ENCODE data around the gene TARS1.

Gene TARS1

DNA sequence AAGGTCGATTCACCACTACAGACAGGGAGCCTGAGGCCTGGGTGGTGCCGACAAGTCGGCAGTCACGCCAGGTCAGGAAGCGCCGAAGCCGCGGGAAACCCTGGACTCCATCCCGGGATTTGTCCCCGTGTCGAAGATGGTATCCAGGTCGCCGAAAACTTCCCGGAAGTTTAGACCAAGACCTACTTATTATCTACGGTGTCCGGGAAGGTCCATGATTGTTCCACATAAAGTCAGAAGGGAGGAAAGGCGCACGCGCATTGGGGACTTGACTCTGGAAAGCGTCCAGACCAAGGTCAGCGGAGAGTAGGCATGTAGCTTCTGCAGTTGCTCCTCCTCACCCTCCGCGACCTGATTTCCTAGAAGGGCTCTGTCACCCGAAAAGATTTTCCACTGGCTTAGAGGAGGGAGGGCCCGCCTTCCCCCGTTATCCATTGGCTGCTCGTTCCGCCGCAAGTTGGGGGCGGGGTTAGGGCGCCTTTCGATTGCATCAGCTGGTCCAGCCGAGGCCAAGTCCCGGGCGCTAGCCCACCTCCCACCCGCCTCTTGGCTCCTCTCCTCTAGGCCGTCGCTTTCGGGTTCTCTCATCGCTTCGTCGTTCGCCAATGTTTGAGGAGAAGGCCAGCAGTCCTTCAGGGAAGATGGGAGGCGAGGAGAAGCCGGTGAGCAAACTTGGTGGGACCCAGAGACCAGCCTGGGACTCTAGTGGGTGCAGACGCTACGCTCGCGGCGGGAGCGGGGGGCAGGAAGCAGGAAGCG is at the start of gene TARS1:
Gene TARS1 (plus strand): TSS at position 484 of the 759 bp plus-strand sequence. CDS start 122 bp downstream, at position 606.
- DNase-seq, result peak; percentile 89 to 95

DNA sequence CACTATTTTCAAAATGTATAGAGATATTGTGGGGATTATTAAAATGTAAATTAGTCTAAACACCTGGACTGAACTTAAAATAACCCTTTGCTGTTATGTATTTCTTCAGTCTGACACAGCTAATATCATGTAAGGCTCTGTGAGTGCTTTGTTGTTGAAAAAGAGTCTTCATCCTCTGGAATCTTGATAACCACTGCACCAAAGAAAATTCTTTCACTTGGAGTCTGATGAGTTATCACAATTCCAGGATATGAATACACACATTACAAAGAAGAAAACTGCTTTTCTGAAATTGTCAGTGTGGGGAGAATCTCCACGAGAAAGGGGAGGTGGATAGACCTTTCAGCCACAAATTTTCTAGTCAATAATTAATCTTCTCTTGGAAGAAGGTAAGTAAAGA is 42.3 kb upstream of the TARS1 start:
- DNase-seq, result no peak

- DNase-seq, result no peak
Measured at GRCh38 chr5:33400675-33401074, 40.1 kb upstream of the TARS1 start.

DNA sequence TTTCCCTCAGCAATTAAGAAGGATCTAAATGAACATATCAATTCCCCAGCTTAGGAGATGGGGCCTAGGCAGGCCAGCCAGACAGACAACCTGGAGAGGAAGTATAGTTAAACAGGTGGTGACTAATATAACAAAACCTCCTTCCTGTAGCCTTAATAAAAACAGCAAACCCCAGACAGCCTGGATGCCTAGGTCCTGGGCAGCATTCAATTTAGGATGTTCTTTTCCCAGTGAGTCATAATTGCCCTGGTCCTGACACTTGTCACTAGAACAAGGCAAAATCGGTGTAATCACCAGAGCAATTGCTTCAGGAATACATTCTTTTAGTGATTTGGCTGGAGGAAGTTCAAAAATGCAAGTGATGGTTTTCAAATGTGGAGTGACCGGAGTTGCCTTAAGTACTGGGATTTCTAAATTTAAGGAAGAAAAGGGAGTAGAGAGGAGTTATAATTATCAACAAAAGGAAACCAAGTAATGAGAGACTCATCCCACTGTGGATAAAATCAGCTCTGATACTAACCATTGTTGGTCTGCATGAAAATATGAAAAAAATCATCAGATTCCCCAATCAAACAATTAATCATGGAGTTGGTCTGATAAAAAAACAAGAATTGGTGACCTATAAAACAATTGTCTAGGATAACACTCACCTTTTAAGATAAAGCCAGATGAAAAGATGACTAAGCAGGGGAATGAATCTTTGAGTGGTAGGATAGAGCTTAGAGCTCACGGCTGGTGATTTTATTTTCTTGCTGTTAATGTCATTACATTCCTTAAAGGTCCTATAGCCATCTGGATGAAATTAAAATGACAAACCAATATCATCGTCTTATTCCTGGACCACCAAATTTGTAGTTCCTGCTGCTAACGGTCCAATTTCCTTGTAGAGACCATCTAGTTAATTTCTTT is 39.0 kb upstream of the TARS1 start:
- no peak for DNase-seq

DNA sequence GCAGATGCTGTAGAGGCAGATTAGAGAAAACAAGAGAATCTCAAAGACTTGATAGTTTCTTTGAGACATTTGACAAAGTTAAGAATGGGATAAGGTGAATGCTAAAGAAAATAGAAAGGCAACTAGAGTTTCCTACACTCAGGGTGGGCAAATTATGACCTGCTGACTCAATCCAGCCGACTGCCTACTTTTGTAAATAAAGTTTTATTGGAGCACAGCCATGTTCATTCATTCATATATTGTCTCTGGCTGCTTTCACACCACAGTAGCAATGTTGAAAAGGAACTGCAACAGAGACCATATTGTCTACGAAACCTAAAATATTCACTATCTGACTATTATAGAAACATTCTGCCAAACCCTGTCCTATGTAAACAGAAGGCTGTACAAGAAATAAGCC is 37.6 kb upstream of the TARS1 start:
- no peak for DNase-seq

DNA sequence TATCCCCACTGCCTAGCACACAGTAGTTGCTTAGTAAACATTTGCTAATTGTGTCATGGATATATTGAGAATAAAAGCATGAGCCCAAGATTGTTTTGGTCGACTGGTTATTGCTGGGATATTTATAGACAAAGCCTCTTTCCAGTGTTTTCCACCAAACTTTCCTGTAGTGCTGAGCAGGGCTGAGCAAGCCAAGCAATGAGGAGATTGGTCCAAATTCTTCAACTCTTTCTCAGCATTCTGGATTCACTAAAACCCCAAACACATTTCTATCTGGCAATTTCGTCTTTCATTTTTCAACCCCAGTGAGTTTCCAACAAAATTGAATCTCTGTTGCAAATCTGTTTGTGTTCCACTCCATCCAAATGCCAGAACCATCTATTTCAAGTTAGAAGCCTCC is 31.9 kb upstream of the TARS1 start:
- no peak for DNase-seq

- no peak for DNase-seq
Measured at GRCh38 chr5:33409435-33410170, 31.2 kb upstream of the TARS1 start.

DNA sequence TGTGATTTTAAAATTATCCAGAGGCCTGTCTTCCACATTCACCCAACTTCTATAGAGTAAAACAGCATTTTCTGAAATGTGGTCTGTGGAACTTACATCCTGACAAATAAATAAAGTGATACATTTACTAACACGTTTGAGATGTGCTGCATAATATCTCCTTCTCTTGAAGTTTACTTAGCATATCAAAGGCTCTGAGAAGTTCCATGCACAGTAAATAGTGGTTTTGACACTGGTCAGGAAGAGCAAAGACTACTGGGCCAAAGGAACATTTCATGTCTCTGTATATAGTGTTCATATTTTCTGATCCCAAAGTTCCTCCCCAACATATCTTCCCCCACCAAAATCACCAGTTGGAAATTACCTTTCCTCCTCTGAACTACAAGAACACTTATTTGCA is 30.5 kb upstream of the TARS1 start:
- no peak for DNase-seq

DNA sequence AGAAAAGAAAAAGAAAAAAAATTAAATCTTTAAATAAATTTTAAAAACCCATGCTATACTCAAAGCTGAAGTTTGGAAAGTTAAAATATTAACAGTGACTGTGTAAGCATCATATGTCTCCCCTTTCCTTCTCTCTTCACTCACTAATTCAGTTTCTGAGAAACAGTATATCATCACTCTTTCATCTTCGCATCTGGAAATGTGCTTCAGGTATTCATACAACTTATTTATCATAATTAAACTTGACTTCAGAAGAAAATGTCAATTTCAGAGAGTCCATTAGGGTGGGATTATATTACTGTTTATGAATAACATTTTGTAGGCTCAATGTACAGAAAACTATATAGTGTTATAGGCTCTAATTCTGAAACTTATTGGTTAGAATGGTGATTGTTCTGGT is 29.3 kb upstream of the TARS1 start:
- no peak for DNase-seq

DNA sequence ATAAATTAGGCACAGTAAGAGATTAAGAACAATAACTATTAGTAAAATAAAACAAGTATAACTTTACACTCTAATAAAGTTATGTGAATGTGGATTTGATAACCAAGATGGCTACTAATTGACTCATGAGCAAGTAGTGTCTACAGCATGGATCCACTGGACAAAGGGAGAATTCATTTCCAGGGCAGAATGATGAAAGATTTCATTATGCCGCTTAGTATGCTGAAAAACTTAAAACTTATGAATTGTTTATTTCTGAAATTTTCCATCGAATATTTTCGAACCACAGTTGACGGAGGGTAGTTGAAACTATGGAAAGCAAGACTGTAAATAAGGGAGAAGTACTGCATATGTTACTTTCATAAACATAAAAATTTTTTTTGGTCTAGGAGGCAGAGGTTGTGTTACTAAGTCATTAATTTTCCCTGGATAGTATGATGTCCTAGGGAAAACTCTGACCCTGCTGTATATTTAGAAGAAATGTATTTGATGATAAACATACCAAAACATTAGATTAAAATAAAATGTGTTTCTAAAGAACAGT is 24.9 kb upstream of the TARS1 start:
- DNase-seq, result no peak

GRCh38 chr5:33417632-33418031 is 23.1 kb upstream of the TARS1 start:
- DNase-seq, result no peak

GRCh38 chr5:33420946-33421345 is 19.8 kb upstream of the TARS1 start:
- DNase-seq, result no peak

GRCh38 chr5:33422191-33422590 is 18.6 kb upstream of the TARS1 start:
- DNase-seq, result no peak

DNA sequence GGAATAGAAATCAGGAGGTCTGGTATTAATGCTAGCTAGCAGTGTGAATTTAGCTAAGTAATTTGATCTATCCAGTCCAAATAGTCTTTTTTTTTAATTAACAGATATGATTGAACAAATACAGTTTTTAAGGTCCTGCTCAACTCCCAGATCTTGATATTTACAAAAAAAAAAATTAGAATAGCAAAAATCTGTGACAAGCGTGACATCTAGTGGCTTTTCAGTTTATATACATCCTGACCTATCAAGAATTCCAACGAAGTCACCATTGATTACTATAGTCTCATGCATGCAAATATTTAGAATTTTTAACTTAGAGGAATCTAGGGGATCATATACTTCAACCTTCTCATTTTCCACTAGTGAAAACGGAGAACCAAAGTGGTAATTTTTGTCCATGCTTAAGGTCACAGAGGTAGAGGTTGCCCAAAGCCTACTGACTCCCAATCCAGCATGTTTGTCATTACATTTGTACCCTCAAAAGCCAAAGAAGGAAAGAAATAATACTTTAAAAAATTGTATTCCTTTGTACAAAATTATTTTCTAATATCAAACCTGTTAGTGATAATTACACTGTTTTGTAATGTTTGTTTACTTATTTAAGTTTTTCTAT is 17.6 kb upstream of the TARS1 start:
- DNase-seq, result no peak

DNA sequence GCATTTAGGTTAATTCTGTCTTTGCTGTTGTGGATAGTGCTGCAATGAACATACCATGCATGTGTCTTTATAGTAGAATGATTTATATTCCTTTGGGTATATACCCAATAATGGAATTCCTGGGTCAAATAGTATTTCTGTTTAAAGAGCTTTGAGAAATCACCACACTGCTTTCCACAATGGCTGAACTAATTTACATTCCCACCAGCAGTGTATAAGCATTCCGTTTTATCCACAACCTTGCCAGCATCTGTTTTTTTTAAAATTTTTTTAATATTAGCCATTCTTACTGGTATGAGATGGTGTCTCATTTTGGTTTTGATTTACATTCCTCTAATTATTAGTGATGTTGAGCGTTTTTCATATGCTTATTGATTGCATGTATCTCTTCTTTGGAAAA is 15.5 kb upstream of the TARS1 start:
- no peak for DNase-seq

GRCh38 chr5:33430983-33431382 is 9.8 kb upstream of the TARS1 start:
- DNase-seq, result no peak

GRCh38 chr5:33432656-33433055 is 8.1 kb upstream of the TARS1 start:
- DNase-seq, result no peak

DNA sequence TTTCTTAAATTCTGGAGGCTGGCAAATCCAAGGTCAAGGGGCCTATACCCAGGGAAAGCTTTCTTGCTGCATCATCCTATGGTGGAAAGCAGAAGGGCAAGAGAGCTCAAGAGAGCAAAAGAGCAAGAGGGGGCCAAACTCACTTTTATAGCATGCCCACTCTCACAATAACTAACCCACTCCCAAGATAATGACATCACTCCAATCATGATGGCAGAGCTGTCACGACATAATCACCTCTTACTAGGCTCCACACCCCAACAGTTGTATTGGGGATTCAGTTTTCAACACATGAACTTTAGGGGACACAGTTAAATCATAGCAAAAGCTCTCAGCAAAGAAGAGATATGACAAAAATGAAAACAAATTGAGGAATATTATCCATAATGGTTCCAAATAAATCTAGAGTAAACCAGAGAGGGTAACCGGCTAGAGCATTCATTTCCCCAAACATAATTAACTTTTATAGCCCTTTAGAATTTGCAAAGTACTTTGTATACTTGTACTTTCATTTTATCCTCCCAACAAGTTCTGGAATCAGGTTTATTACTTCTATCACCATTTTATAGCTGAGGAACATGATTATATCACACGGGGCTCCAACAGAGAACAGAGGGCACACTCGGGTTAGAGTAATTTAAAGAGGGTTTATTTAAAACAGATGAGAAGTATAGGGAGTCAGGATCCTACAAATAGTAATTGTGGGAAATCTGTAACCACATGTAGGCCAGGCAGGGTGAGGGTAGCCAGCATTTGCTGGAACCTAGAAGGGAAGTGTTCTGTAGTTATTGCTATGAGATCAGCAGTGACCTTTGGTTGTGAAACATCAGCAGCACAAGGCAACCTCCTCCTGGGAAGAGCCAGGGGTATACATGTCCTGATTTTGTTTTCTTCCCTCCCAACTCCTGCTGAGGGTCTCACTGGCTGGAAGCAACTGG is 7.2 kb upstream of the TARS1 start:
- DNase-seq, result no peak

DNA sequence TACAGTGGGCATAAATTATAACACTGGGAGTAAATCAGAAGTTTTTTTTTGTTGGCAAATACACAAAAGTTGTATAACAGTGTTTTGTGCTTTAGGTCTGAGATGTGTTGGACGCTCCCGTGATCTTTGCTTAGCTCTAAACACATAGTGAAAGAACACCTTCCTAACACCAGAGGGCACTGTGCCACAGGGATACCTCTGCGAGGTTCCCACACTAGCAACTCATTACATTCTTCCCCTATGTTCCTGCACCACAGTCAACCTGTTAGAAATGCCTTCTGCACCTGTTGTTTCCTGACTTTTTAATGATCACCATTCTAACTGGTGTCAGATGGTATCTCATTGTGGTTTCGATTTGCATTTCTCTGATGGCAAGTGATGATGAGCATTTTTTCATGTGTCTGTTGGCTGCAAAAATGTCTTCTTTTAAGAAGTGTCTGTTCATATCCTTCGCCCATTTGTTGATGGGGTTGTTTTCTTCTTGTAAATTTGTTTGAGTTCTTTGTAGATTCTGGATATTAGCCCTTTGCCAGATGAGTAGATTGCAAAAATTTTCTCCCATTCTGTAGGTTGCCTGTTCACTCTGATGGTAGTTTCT is 4.8 kb upstream of the TARS1 start:
- DNase-seq, result peak; percentile 42 to 59

- DNase-seq, result no peak
Measured at GRCh38 chr5:33438996-33439395, 1.8 kb upstream of the TARS1 start.

- no peak for DNase-seq
Measured at GRCh38 chr5:33439905-33440481, 772 bp upstream of the TARS1 start.

Measured in stimulated activated CD4-positive, alpha-beta T cell treated with anti-CD3 and anti-CD28 coated beads, Interleukin-4, amount 100 ng/mL, for 4 hours (primary cell).